ENCODE results near the gene SPINK4.

The SPINK4 gene

GRCh38 chr9:33263131-33264002 is 23.4 kb downstream of the SPINK4 start:
- peaks cover 32% of the 10 kb centered on the region for H3K4me1 ChIP-seq (ENCODE audit: control insufficient read depth, insufficient read depth, low read length, unreplicated experiment)
- H3K27ac ChIP-seq (ENCODE audit: low read depth, low read length): peak overlapping the region; percentile 44; the same call in 1 of the 2 replicates
- H3K4me3 ChIP-seq (ENCODE audit: low read depth, low read length): peak overlapping the region; percentile 100
- peak overlapping the region; percentile 86 for H2AFZ ChIP-seq (ENCODE audit: low read length, unreplicated experiment)
- no peaks in the 10 kb centered on the region for H3K27me3 ChIP-seq (ENCODE audit: insufficient read depth, low read length)
- H3K79me2 ChIP-seq (ENCODE audit: control insufficient read depth, insufficient read depth, low read length, unreplicated experiment): peaks cover 68% of the 10 kb centered on the region
- H3K36me3 ChIP-seq (ENCODE audit: insufficient read depth, low read length): peaks cover 42% of the 10 kb centered on the region

- Histone ChIP-seq H3K4me3 (ENCODE audit: low read depth, low read length) (peak overlapping the region; percentile 100), H3K36me3 (ENCODE audit: insufficient read depth, low read length) (peaks cover 38% of the 10 kb centered on the region), H3K27ac (ENCODE audit: low read depth, low read length) (peak overlapping the region; percentile 44; the same call in 1 of the 2 replicates), H2AFZ (ENCODE audit: low read length, unreplicated experiment) (peak overlapping the region; percentile 86), H3K79me2 (ENCODE audit: control insufficient read depth, insufficient read depth, low read length, unreplicated experiment) (peaks cover 68% of the 10 kb centered on the region), H3K27me3 (ENCODE audit: insufficient read depth, low read length) (no peaks in the 10 kb centered on the region), H3K4me1 (ENCODE audit: control insufficient read depth, insufficient read depth, low read length, unreplicated experiment) (peaks cover 32% of the 10 kb centered on the region)
Measured at GRCh38 chr9:33264003-33264472, 24.1 kb downstream of the SPINK4 start.

- H3K36me3 ChIP-seq (ENCODE audit: insufficient read depth, low read length): peaks cover 34% of the 10 kb centered on the region
- peak within 1 kb of the TSS; percentile 86 for H2AFZ ChIP-seq (ENCODE audit: low read length, unreplicated experiment)
- H3K4me3 ChIP-seq (ENCODE audit: low read depth, low read length): peak within 1 kb of the TSS; percentile 100
- H3K27me3 ChIP-seq (ENCODE audit: insufficient read depth, low read length): no peaks in the 10 kb centered on the region
- peaks cover 65% of the 10 kb centered on the region for H3K79me2 ChIP-seq (ENCODE audit: control insufficient read depth, insufficient read depth, low read length, unreplicated experiment)
- peaks cover 32% of the 10 kb centered on the region for H3K4me1 ChIP-seq (ENCODE audit: control insufficient read depth, insufficient read depth, low read length, unreplicated experiment)
- H3K27ac ChIP-seq (ENCODE audit: low read depth, low read length): peak within 1 kb of the TSS; percentile 84
Measured at GRCh38 chr9:33264473-33265177, 24.7 kb downstream of the SPINK4 start, which contains the start of the genes BAG1 and CHMP5. Gene BAG1, minus strand, starts transcription at chr9:33264708. Gene CHMP5, plus strand, starts transcription at chr9:33265049. Its CDS starts 30 bp downstream, at chr9:33265079.

- Histone ChIP-seq H3K4me3 (ENCODE audit: low read depth, low read length) (peak overlapping the region; percentile 100), H3K36me3 (ENCODE audit: insufficient read depth, low read length) (peaks cover 33% of the 10 kb centered on the region), H3K27ac (ENCODE audit: low read depth, low read length) (peak overlapping the region; percentile 84), H2AFZ (ENCODE audit: low read length, unreplicated experiment) (peak overlapping the region; percentile 6), H3K4me1 (ENCODE audit: control insufficient read depth, insufficient read depth, low read length, unreplicated experiment) (peaks cover 32% of the 10 kb centered on the region), H3K27me3 (ENCODE audit: insufficient read depth, low read length) (no peaks in the 10 kb centered on the region), H3K79me2 (ENCODE audit: control insufficient read depth, insufficient read depth, low read length, unreplicated experiment) (peaks cover 65% of the 10 kb centered on the region)
Measured at GRCh38 chr9:33265211-33265865, 25.4 kb downstream of the SPINK4 start.

GRCh38 chr9:33267151-33267767 is 27.3 kb downstream of the SPINK4 start:
- Histone ChIP-seq H3K27me3 (ENCODE audit: insufficient read depth, low read length) (no peaks in the 10 kb centered on the region), H2AFZ (ENCODE audit: low read length, unreplicated experiment) (no peak overlapping the region)

GRCh38 chr9:33270146-33270545 is 30.2 kb downstream of the SPINK4 start:
- Histone ChIP-seq H3K27me3 (ENCODE audit: insufficient read depth, low read length) (no peaks in the 10 kb centered on the region), H3K4me1 (ENCODE audit: control insufficient read depth, insufficient read depth, low read length, unreplicated experiment) (peaks cover 40% of the 10 kb centered on the region), H3K79me2 (ENCODE audit: control insufficient read depth, insufficient read depth, low read length, unreplicated experiment) (peaks cover 39% of the 10 kb centered on the region), H3K27ac (ENCODE audit: low read depth, low read length) (no peak overlapping the region), H3K36me3 (ENCODE audit: insufficient read depth, low read length) (peaks cover 48% of the 10 kb centered on the region), H2AFZ (ENCODE audit: low read length, unreplicated experiment) (no peak overlapping the region), H3K4me3 (ENCODE audit: low read depth, low read length) (no peak overlapping the region)

More at GRCh38 chr9:33267151-33267767, 27.3 kb downstream of the SPINK4 start:
- Histone ChIP-seq H3K36me3 (ENCODE audit: insufficient read depth, low read length) (peaks cover 36% of the 10 kb centered on the region), H3K4me3 (ENCODE audit: low read depth, low read length) (peak overlapping the region; percentile 29), H3K27ac (ENCODE audit: low read depth, low read length) (no peak overlapping the region), H3K79me2 (ENCODE audit: control insufficient read depth, insufficient read depth, low read length, unreplicated experiment) (peaks cover 55% of the 10 kb centered on the region), H3K4me1 (ENCODE audit: control insufficient read depth, insufficient read depth, low read length, unreplicated experiment) (peaks cover 36% of the 10 kb centered on the region)

GRCh38 chr9:33272061-33272460 is 32.1 kb downstream of the SPINK4 start:
- no peak overlapping the region for H2AFZ ChIP-seq (ENCODE audit: low read length, unreplicated experiment)
- no peaks in the 10 kb centered on the region for H3K27me3 ChIP-seq (ENCODE audit: insufficient read depth, low read length)
- peaks cover 56% of the 10 kb centered on the region for H3K36me3 ChIP-seq (ENCODE audit: insufficient read depth, low read length)
- H3K27ac ChIP-seq (ENCODE audit: low read depth, low read length): no peak overlapping the region
- peaks cover 22% of the 10 kb centered on the region for H3K4me1 ChIP-seq (ENCODE audit: control insufficient read depth, insufficient read depth, low read length, unreplicated experiment)
- H3K79me2 ChIP-seq (ENCODE audit: control insufficient read depth, insufficient read depth, low read length, unreplicated experiment): peaks cover 20% of the 10 kb centered on the region
- H3K4me3 ChIP-seq (ENCODE audit: low read depth, low read length): no peak overlapping the region

- Histone ChIP-seq H3K27me3 (ENCODE audit: insufficient read depth, low read length) (no peaks in the 10 kb centered on the region), H3K4me3 (ENCODE audit: low read depth, low read length) (no peak overlapping the region), H3K27ac (ENCODE audit: low read depth, low read length) (peak overlapping the region; percentile 23), H3K79me2 (ENCODE audit: control insufficient read depth, insufficient read depth, low read length, unreplicated experiment) (peaks cover 9% of the 10 kb centered on the region), H2AFZ (ENCODE audit: low read length, unreplicated experiment) (no peak overlapping the region), H3K36me3 (ENCODE audit: insufficient read depth, low read length) (peaks cover 59% of the 10 kb centered on the region), H3K4me1 (ENCODE audit: control insufficient read depth, insufficient read depth, low read length, unreplicated experiment) (peaks cover 15% of the 10 kb centered on the region)
Measured at GRCh38 chr9:33273266-33273971, 33.5 kb downstream of the SPINK4 start.

- H3K36me3 ChIP-seq (ENCODE audit: insufficient read depth, low read length): peaks cover 64% of the 10 kb centered on the region
Measured at GRCh38 chr9:33273972-33274328, 34.0 kb downstream of the SPINK4 start.

More at GRCh38 chr9:33273972-33274328, 34.0 kb downstream of the SPINK4 start:
- peaks cover 15% of the 10 kb centered on the region for H3K4me1 ChIP-seq (ENCODE audit: control insufficient read depth, insufficient read depth, low read length, unreplicated experiment)
- H3K27me3 ChIP-seq (ENCODE audit: insufficient read depth, low read length): no peaks in the 10 kb centered on the region
- H3K79me2 ChIP-seq (ENCODE audit: control insufficient read depth, insufficient read depth, low read length, unreplicated experiment): peaks cover 9% of the 10 kb centered on the region
- peak overlapping the region; percentile 23 for H3K27ac ChIP-seq (ENCODE audit: low read depth, low read length)
- H2AFZ ChIP-seq (ENCODE audit: low read length, unreplicated experiment): no peak overlapping the region
- no peak overlapping the region for H3K4me3 ChIP-seq (ENCODE audit: low read depth, low read length)

Data from ACC112 (cell line).